Panc1 (cell line): ENCODE measurements around the gene GDF15. TPM values are rescaled to one million over a fixed set of nuclear protein-coding genes. Genes with fewer than 3 reads are reported as not detected.

Experiments used
- ATAC-seq: fragments of 200-7000 bp; cut with Tn5 transposase; 2 replicates; pipeline ENCODE4 v1.9.1; 2020; ENCODE audit warnings: mild to moderate bottlenecking, moderate library complexity
- BruUV-seq: library from RNA; stranded (reverse); fragments of 400-500 nt; replicated peaks from 2 replicates; lab custom pipeline; 2021; lab: Mats Ljungman, UMichigan
- CTCF ChIA-PET: fragments of 300-600 bp; sonication (Branson Sonifier 250); formaldehyde crosslinking; loops from one replicate; lab custom pipeline; 2022; ENCODE audit warnings: antibody characterized with exemption; lab: Charles Lee
- POLR2A ChIA-PET: fragments of 300-600 bp; sonication (Branson Sonifier 250); formaldehyde crosslinking; loops from one replicate; lab custom pipeline; 2022; ENCODE audit warnings: antibody characterized with exemption; lab: Charles Lee
- DNase-seq: peaks from one replicate; pipeline ENCODE4 v3.0.0-alpha.2; 2010; ENCODE audit warnings: low read depth, low spot score
- H3K27ac ChIP-seq: 2 replicates; pipeline ENCODE4 v1.5.1; 2011; ENCODE audit warnings: mild to moderate bottlenecking, low read length, inconsistent platforms
- H3K27me3 ChIP-seq: fragments of 200-500 bp; sonication (Bioruptor generic); 2 replicates; pipeline ENCODE4 v1.6.0; 2014; ENCODE audit warnings: low read length, inconsistent platforms; ENCODE audit not compliant: control insufficient read depth, insufficient read depth
- H3K36me3 ChIP-seq: fragments of 200-500 bp; sonication (Bioruptor generic); 2 replicates; pipeline ENCODE4 v1.5.1; 2014; ENCODE audit warnings: inconsistent platforms, mild to moderate bottlenecking, low read length, moderate library complexity; ENCODE audit not compliant: control insufficient read depth, insufficient read depth
- H3K4me1 ChIP-seq: 2 replicates; pipeline ENCODE4 v1.5.1; 2011; ENCODE audit warnings: inconsistent platforms, mild to moderate bottlenecking, low read length, moderate library complexity; ENCODE audit not compliant: control insufficient read depth, insufficient read depth
- H3K4me3 ChIP-seq, 2 experiments: 2 replicates each; pipeline ENCODE4 v1.5.1; 2011 to 2012; ENCODE audit warnings: low read depth in 2 of 2, low read length in 2 of 2, mild to moderate bottlenecking in 2 of 2, inconsistent platforms in 1 of 2, moderate library complexity in 1 of 2
- H3K9me3 ChIP-seq: fragments of 200-500 bp; sonication (Bioruptor generic); 2 replicates; pipeline ENCODE4 v1.5.1; 2014; ENCODE audit warnings: low read depth, mild to moderate bottlenecking, inconsistent platforms, low read length, moderate library complexity; ENCODE audit not compliant: control insufficient read depth, insufficient read depth
- CTCF ChIP-seq: fragments of 450-650 bp; IDR thresholded peaks from 2 replicates; pipeline ENCODE4 v1.5.1; 2017; ENCODE audit warnings: mild to moderate bottlenecking
- POLR2AphosphoS5 ChIP-seq: IDR thresholded peaks from 2 replicates; pipeline ENCODE4 v1.6.1; 2012; ENCODE audit warnings: mild to moderate bottlenecking, low read depth, low read length, moderate library complexity
- REST ChIP-seq, 2 experiments: IDR thresholded peaks; 2 replicates each; pipeline ENCODE4 v1.6.1; 2011 to 2012; ENCODE audit warnings: low read depth in 2 of 2, control low read depth in 1 of 2, low read length in 1 of 2, mild to moderate bottlenecking in 1 of 2, moderate library complexity in 1 of 2; ENCODE audit not compliant: insufficient read depth in 1 of 2
- SIN3A ChIP-seq: IDR thresholded peaks from 2 replicates; pipeline ENCODE4 v1.6.1; 2012; ENCODE audit warnings: low read depth, mild to moderate bottlenecking, low read length, moderate library complexity, borderline replicate concordance; ENCODE audit not compliant: insufficient read depth
- TCF7L2 ChIP-seq: IDR thresholded peaks from 2 replicates; pipeline ENCODE4 v1.6.1; 2011; ENCODE audit warnings: mild to moderate bottlenecking, low read depth, low read length, inconsistent platforms
- in situ Hi-C: cut with HindIII; loops from 2 replicates; pipeline ENCODE4 v1.10.0; 2016; ENCODE audit warnings: low sequenced_read_pairs, low pct_unique_long_range_greater_than_20kb
- intact Hi-C: fragments of 100-400 bp; cut with micrococcal nuclease; formaldehyde crosslinking; loops from one replicate; pipeline ENCODE4 v1.10.0; 2022; ENCODE audit not compliant: unreplicated experiment
- microRNA-seq: library from miRNA; unstranded; fragments of <30 nt; microRNA quantifications from one replicate; pipeline ENCODE4 v1.1.0, GENCODE V29; 2020; ENCODE audit not compliant: unreplicated experiment
- total RNA-seq: library from RNA; stranded (reverse); gene quantifications from one replicate; pipeline ENCODE4 v1.2.1, GENCODE V29; 2021; ENCODE audit not compliant: unreplicated experiment

GDF15 gene
- total RNA-seq, 1 experiment from 2014 or later: 335 TPM

- in situ Hi-C loops (no loop called here), intact Hi-C loops (no loop called here)
- H3K4me1 ChIP-seq: peaks cover 41% of the 10 kb centered on the region
- peak within 1 kb of the TSS; percentile 65 for H3K4me3 ChIP-seq
- ChIA-PET POLR2A (no interaction called here), CTCF (interaction anchor here (0.8 kb wide), 1 partner anchor 16 kb away, joined by 3 read pairs; no protein-coding TSS in a partner anchor)
- no peaks in the 10 kb centered on the region for H3K27me3 ChIP-seq
- peak within 1 kb of the TSS; percentile 88 for H3K27ac ChIP-seq
- DNase-seq (no peak), ATAC-seq (peak; percentile 22)
- TSS peak; percentile 89 for BruUV-seq
- H3K9me3 ChIP-seq: no peaks in the 10 kb centered on the region
- TF ChIP-seq REST (IDR thresholded peaks at IDR 0.05; ENCODE audit: insufficient read depth in 1 of 2, low read depth in 2 of 2, low read length in 1 of 2): no peak
- peak; percentile 63 for TF ChIP-seq POLR2AphosphoS5
- H3K36me3 ChIP-seq: no peaks in the 10 kb centered on the region
These were observed 51.8 kb downstream of the GDF15 start, which contains the start of gene ISYNA1 for GRCh38 chr19:18437491-18438330. ISYNA1 (minus strand) TSS chr19:18438133; CDS start chr19:18437979, 154 bp downstream.

GRCh38 chr19:18438331-18439024, 52.5 kb downstream of the GDF15 start:
- ChIA-PET POLR2A (no interaction called here), CTCF (no interaction called here)
- in situ Hi-C loops: no loop called here
- Histone ChIP-seq H3K27ac (peak overlapping the region; percentile 88), H3K36me3 (no peaks in the 10 kb centered on the region), H3K4me1 (peaks cover 38% of the 10 kb centered on the region), H3K4me3 (peak overlapping the region; percentile 42 to 65), H3K27me3 (no peaks in the 10 kb centered on the region), H3K9me3 (no peaks in the 10 kb centered on the region)
- no peak for TF ChIP-seq TCF7L2
- no peak for TF ChIP-seq REST (IDR thresholded peaks at IDR 0.05; ENCODE audit: insufficient read depth in 1 of 2, low read depth in 2 of 2, low read length in 1 of 2)
- TF ChIP-seq POLR2AphosphoS5: no peak; the same call in 1 of the 2 replicates
- no peak; the same call in 1 of the 2 replicates for TF ChIP-seq CTCF
- TF ChIP-seq SIN3A: no peak
- no TSS peak for BruUV-seq
- ATAC-seq: peak; percentile 15
- no peak for DNase-seq
- intact Hi-C loops: no loop called here

Small RNA genes lying within 50 kb of the gene (microRNA-seq; reads per million reads assigned to microRNA genes)
- 3.8 reads per million, percentile 8 among the genes with 10 or more reads in this experiment for gene MIR3189

Other genes starting within 250 kb of the GDF15 start
- 37.6 TPM for gene PIK3R2, start 233.0 kb upstream of the GDF15 start, total RNA-seq
- gene IFI30, start 212.3 kb upstream of the GDF15 start, total RNA-seq: 39.7 TPM
- 13.3 TPM for gene MPV17L2, start 192.9 kb upstream of the GDF15 start, total RNA-seq
- 1.0 TPM for gene RAB3A, start 182.1 kb upstream of the GDF15 start, total RNA-seq
- 0.98 TPM for gene PDE4C, start 159.7 kb upstream of the GDF15 start, total RNA-seq
- 2.5 TPM for gene IQCN, start 111.7 kb upstream of the GDF15 start, total RNA-seq
- 130 TPM for gene JUND, start 104.5 kb upstream of the GDF15 start, total RNA-seq
- gene LSM4, start 63.1 kb upstream of the GDF15 start, total RNA-seq: 209 TPM
- 36.3 TPM for gene PGPEP1, start 45.6 kb upstream of the GDF15 start, total RNA-seq
- gene LRRC25, start 11.5 kb downstream of the GDF15 start, total RNA-seq: 0.15 TPM
- gene SSBP4, start 33.2 kb downstream of the GDF15 start, total RNA-seq: 128 TPM
- gene ISYNA1, start 52.0 kb downstream of the GDF15 start, total RNA-seq: 351 TPM
- 18.6 TPM for gene ELL, start 135.9 kb downstream of the GDF15 start, total RNA-seq
- gene FKBP8, start 157.4 kb downstream of the GDF15 start, total RNA-seq: 182 TPM
- gene KXD1, start 171.7 kb downstream of the GDF15 start, total RNA-seq: 106 TPM
- 907 TPM for gene UBA52, start 185.7 kb downstream of the GDF15 start, total RNA-seq
- gene REX1BD, start 202.6 kb downstream of the GDF15 start, total RNA-seq: 32.0 TPM
- 3.5 TPM for gene CRLF1, start 220.6 kb downstream of the GDF15 start, total RNA-seq
- gene TMEM59L, start 226.7 kb downstream of the GDF15 start, total RNA-seq: 2.4 TPM